Measurements from ENCODE around the gene RNU4-1.
"Not testable (repeated sequence)": the region's sequence is repeated elsewhere in the genome, so short reads cannot be mapped to it uniquely, and the experiment has no call there.

Gene RNU4-1

GRCh38 chr12:120249266-120249874 lies 43.7 kb downstream of the RNU4-1 start:
- Histone ChIP-seq H3K27ac (ENCODE audit: low read depth, low read length) (peak overlapping the region; percentile 62), H3K4me1 (ENCODE audit: control insufficient read depth, insufficient read depth, low read length) (peaks cover 22% of the 10 kb centered on the region), H3K4me3 (ENCODE audit: low read length) (peak overlapping the region; percentile 3), H3K9ac (ENCODE audit: low read length) (no peak overlapping the region), H3K27me3 (ENCODE audit: control insufficient read depth, insufficient read depth, low read length) (no peaks in the 10 kb centered on the region), H3K36me3 (ENCODE audit: control insufficient read depth, insufficient read depth, low read length) (no peaks in the 10 kb centered on the region)

GRCh38 chr12:120247621-120248030 lies 45.4 kb downstream of the RNU4-1 start:
- Histone ChIP-seq H3K27ac (ENCODE audit: low read depth, low read length) (peak overlapping the region; percentile 57), H3K4me1 (ENCODE audit: control insufficient read depth, insufficient read depth, low read length) (peaks cover 22% of the 10 kb centered on the region), H3K4me3 (ENCODE audit: low read length) (no peak overlapping the region)

GRCh38 chr12:120247183-120247582 lies 45.9 kb downstream of the RNU4-1 start:
- Histone ChIP-seq H3K27me3 (ENCODE audit: control insufficient read depth, insufficient read depth, low read length) (no peaks in the 10 kb centered on the region), H3K4me1 (ENCODE audit: control insufficient read depth, insufficient read depth, low read length) (peaks cover 22% of the 10 kb centered on the region), H3K27ac (ENCODE audit: low read depth, low read length) (no peak overlapping the region), H3K9ac (ENCODE audit: low read length) (no peak overlapping the region), H3K36me3 (ENCODE audit: control insufficient read depth, insufficient read depth, low read length) (no peaks in the 10 kb centered on the region), H3K4me3 (ENCODE audit: low read length) (no peak overlapping the region)

More at GRCh38 chr12:120247621-120248030, 45.4 kb downstream of the RNU4-1 start:
- Histone ChIP-seq H3K27me3 (ENCODE audit: control insufficient read depth, insufficient read depth, low read length) (no peaks in the 10 kb centered on the region), H3K36me3 (ENCODE audit: control insufficient read depth, insufficient read depth, low read length) (no peaks in the 10 kb centered on the region), H3K9ac (ENCODE audit: low read length) (no peak overlapping the region)

GRCh38 chr12:120246705-120247104 lies 46.3 kb downstream of the RNU4-1 start:
- not testable (repeated sequence) for H3K27me3 ChIP-seq (ENCODE audit: control insufficient read depth, insufficient read depth, low read length); H3K36me3 ChIP-seq (ENCODE audit: control insufficient read depth, insufficient read depth, low read length); H3K9ac ChIP-seq (ENCODE audit: low read length); H3K27ac ChIP-seq (ENCODE audit: low read depth, low read length); H3K4me3 ChIP-seq (ENCODE audit: low read length)
- H3K4me1 ChIP-seq (ENCODE audit: control insufficient read depth, insufficient read depth, low read length) = peaks cover 25% of the 10 kb centered on the region
